ENCODE measurements around the gene ACTMAP.

ACTMAP gene

GRCh38 chr19:40693896-40694295 is 56.4 kb downstream of the ACTMAP start:
- no peak for TF ChIP-seq ZFX (IDR thresholded peaks at IDR 0.05)
- no peak for TF ChIP-seq CTCF (conservative IDR thresholded peaks at IDR 0.05)

GRCh38 chr19:40693150-40693788 is 57.0 kb downstream of the ACTMAP start:
- H3K27ac ChIP-seq, result no peak overlapping the region

More at GRCh38 chr19:40693896-40694295, 56.4 kb downstream of the ACTMAP start:
- H3K27ac ChIP-seq, result no peak overlapping the region

GRCh38 chr19:40692212-40692551 is 58.1 kb downstream of the ACTMAP start:
- peak overlapping the region; percentile 86; the same call in 1 of the 2 replicates for H3K27ac ChIP-seq
- TF ChIP-seq ZFX (IDR thresholded peaks at IDR 0.05), result no peak

More at GRCh38 chr19:40693150-40693788, 57.0 kb downstream of the ACTMAP start:
- TF ChIP-seq CTCF (conservative IDR thresholded peaks at IDR 0.05) (no peak), ZFX (IDR thresholded peaks at IDR 0.05) (no peak)

GRCh38 chr19:40691421-40692211 is 58.7 kb downstream of the ACTMAP start:
- TF ChIP-seq CTCF (conservative IDR thresholded peaks at IDR 0.05), result no peak
- TF ChIP-seq ZFX (IDR thresholded peaks at IDR 0.05), result no peak
- peak overlapping the region; percentile 86 for H3K27ac ChIP-seq
